K562 (cell line): ENCODE data around the gene PDZK1IP1. TPM values are rescaled to one million over a fixed set of nuclear protein-coding genes. Genes with fewer than 3 reads are reported as not detected.

ENCODE experiments used
- BHLHE40 ChIP-seq: IDR thresholded peaks from 2 replicates; pipeline ENCODE4 v1.6.1; 2011; ENCODE audit warnings: low read length, improper control_type of control experiment
- DPF2 ChIP-seq: fragments of 450-650 bp; IDR thresholded peaks from 2 replicates; pipeline ENCODE4 v1.6.1; 2016
- HIVEP1 ChIP-seq: fragments of 250-450 bp; sonication (Bioruptor Pico); IDR thresholded peaks from 2 replicates; pipeline ENCODE4 v1.4.0; 2020; ENCODE audit warnings: mild to moderate bottlenecking
- NFIC ChIP-seq: fragments of 450-650 bp; IDR thresholded peaks from 2 replicates; pipeline ENCODE4 v1.6.1; 2017; ENCODE audit warnings: mild to moderate bottlenecking, inconsistent platforms
- SMAD4 ChIP-seq: fragments of 250-450 bp; sonication (Bioruptor Pico); conservative IDR thresholded peaks from 2 replicates; pipeline ENCODE4 v1.8.0; 2021; ENCODE audit warnings: inconsistent platforms, mild to moderate bottlenecking, moderate library complexity
- SPI1 ChIP-seq: IDR thresholded peaks from 2 replicates; pipeline ENCODE4 v1.6.1; 2011; ENCODE audit warnings: low read depth, low read length, control low read depth, borderline replicate concordance
- ZEB2 ChIP-seq: fragments of 450-650 bp; IDR thresholded peaks from 2 replicates; pipeline ENCODE4 v1.6.1; 2016
- ZFP36 ChIP-seq: fragments of 150-350 bp; IDR thresholded peaks from 2 replicates; pipeline ENCODE4 v1.6.1; 2018; ENCODE audit warnings: low read length, low read depth; ENCODE audit not compliant: partially characterized antibody
- polyA plus RNA-seq, 8 experiments: library from polyadenylated mRNA; depleted of rRNA in 4 of 8; stranded (reverse) in 5 of 8; unstranded in 3 of 8; fragments of >200 nt; fragmentation: Nextera tagmentation in 2 of 8; fragmentation: Illumina TruSeq in 1 of 8; extraction: Ambion mirVana in 2 of 8; extraction: Trizol in 1 of 8; gene quantifications; 2 replicates each; pipeline versions ENCODE4 v1.2.1 to v1.2.3, GENCODE V29; 2011 to 2014; ENCODE audit warnings: inconsistent platforms in 1 of 8, missing spikeins in 1 of 8
- total RNA-seq, 7 experiments: library from RNA; depleted of rRNA in 6 of 7; stranded (reverse); fragments of >200 nt in 6 of 7; fragmentation: Illumina TruSeq in 2 of 7; extraction: Trizol in 2 of 7; gene quantifications; 2 replicates each; pipeline versions ENCODE4 v1.2.1 to v1.2.3, GENCODE V29; 2011 to 2021; ENCODE audit warnings: low replicate concordance in 1 of 7
- TF ChIP-seq, protein P1 (sequence below): sonication (generic); formaldehyde crosslinking; IDR thresholded peaks from 2 replicates; pipeline ENCODE4 v1.8.1; 2023; ENCODE audit warnings: mild to moderate bottlenecking, missing genetic modification reagents
- TF ChIP-seq, protein P2 (sequence below): conservative IDR thresholded peaks from 2 replicates; pipeline ENCODE4 v1.6.1; 2011; ENCODE audit warnings: low read depth, mild to moderate bottlenecking, low read length; ENCODE audit not compliant: control insufficient read depth
- TF ChIP-seq, protein P3 (sequence below): fragments of 250-450 bp; sonication (Bioruptor Pico); IDR thresholded peaks from 2 replicates; pipeline ENCODE4 v1.4.0; 2020
- TF ChIP-seq, protein P4 (sequence below), 3 experiments: IDR thresholded peaks in 2 of 3; conservative IDR thresholded peaks in 1 of 3; 2 replicates each; pipeline ENCODE4 v1.5.1; 2011 to 2012; ENCODE audit warnings: low read length in 3 of 3, mild to moderate bottlenecking in 3 of 3, control low read depth in 2 of 3, improper control_type of control experiment in 1 of 3, inconsistent platforms in 1 of 3, low read depth in 1 of 3, mixed read lengths in 1 of 3, moderate library complexity in 1 of 3; ENCODE audit not compliant: insufficient read depth in 2 of 3

Gene PDZK1IP1
- total and polyA plus RNA-seq, 9 of the 15 experiments (the other 6 are each of a cell fraction or from before 2014, with no cell fraction given): 0.17 to 0.68 (median 0.53) TPM; not detected in 2

DNA sequence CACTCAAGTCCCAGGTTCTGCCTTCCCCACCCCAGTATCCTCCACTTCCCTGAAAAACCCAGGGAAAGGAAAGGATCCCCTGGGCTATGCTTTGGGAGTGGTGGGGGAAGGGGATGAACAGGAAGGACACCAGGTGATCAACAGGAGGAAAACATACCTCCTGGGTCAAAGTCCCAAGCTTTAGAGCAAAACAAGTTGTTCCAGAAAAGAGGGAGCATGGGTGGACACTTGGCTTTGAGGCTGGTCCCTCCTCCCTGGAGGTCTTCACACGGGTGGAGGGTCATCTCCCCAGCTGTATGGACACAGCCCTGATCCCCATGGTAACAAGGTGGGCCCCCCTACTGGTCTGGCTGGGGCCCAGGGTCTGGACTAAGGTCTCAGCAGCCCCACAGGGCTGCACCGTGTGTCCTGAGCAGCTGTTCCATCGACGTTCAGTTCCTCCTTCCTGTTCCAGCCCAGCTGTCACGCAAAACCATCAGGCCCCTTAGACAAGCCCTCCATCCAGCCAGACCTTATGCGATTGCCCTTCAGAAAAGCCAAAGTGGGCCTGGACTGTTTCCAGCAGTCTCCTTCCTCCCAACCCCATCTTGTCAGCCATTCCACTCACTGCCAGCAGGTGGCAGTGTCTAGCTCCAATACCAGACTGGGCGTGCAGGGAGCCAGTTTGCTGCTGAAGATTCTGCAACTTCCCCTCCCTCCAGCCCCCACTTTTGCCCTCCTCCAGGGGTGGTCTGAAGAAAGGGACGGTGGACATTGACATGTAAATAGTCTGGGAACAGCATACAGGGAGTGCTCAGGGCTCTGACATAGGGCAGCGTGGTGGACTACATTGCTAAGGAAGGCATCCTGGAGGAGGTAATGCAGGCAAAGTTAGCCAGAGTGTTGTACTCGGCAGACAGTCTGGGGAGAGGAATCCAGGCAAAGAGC lies 2.9 kb upstream of the PDZK1IP1 start (continued):
- TF ChIP-seq, protein P1, sequence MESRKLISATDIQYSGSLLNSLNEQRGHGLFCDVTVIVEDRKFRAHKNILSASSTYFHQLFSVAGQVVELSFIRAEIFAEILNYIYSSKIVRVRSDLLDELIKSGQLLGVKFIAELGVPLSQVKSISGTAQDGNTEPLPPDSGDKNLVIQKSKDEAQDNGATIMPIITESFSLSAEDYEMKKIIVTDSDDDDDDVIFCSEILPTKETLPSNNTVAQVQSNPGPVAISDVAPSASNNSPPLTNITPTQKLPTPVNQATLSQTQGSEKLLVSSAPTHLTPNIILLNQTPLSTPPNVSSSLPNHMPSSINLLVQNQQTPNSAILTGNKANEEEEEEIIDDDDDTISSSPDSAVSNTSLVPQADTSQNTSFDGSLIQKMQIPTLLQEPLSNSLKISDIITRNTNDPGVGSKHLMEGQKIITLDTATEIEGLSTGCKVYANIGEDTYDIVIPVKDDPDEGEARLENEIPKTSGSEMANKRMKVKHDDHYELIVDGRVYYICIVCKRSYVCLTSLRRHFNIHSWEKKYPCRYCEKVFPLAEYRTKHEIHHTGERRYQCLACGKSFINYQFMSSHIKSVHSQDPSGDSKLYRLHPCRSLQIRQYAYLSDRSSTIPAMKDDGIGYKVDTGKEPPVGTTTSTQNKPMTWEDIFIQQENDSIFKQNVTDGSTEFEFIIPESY: 0 out of 2 replicates have a peak, but pooled peaks have one; percentile 52
- TF ChIP-seq DPF2: peak; percentile 39; the same call in 1 of the 2 replicates
- peak; percentile 47 for TF ChIP-seq ZFP36
- TF ChIP-seq NFIC: peak; percentile 95
- TF ChIP-seq ZEB2: no peak
- peak; percentile 66 for TF ChIP-seq SPI1
- TF ChIP-seq, protein P2, sequence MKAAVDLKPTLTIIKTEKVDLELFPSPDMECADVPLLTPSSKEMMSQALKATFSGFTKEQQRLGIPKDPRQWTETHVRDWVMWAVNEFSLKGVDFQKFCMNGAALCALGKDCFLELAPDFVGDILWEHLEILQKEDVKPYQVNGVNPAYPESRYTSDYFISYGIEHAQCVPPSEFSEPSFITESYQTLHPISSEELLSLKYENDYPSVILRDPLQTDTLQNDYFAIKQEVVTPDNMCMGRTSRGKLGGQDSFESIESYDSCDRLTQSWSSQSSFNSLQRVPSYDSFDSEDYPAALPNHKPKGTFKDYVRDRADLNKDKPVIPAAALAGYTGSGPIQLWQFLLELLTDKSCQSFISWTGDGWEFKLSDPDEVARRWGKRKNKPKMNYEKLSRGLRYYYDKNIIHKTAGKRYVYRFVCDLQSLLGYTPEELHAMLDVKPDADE: 0 out of 2 replicates have a peak, but pooled peaks have one; percentile 11
- TF ChIP-seq, protein P3, sequence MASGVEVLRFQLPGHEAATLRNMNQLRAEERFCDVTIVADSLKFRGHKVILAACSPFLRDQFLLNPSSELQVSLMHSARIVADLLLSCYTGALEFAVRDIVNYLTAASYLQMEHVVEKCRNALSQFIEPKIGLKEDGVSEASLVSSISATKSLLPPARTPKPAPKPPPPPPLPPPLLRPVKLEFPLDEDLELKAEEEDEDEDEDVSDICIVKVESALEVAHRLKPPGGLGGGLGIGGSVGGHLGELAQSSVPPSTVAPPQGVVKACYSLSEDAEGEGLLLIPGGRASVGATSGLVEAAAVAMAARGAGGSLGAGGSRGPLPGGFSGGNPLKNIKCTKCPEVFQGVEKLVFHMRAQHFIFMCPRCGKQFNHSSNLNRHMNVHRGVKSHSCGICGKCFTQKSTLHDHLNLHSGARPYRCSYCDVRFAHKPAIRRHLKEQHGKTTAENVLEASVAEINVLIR (CRISPR knock-in tag): 0 out of 2 replicates have a peak, but pooled peaks have one; percentile 11
- peak; percentile 60; the same call in 1 of the 2 replicates for TF ChIP-seq BHLHE40
- peak; percentile 50 for TF ChIP-seq SMAD4 (CRISPR knock-in tag)
- no peak for TF ChIP-seq HIVEP1 (CRISPR knock-in tag)
- TF ChIP-seq, protein P4, sequence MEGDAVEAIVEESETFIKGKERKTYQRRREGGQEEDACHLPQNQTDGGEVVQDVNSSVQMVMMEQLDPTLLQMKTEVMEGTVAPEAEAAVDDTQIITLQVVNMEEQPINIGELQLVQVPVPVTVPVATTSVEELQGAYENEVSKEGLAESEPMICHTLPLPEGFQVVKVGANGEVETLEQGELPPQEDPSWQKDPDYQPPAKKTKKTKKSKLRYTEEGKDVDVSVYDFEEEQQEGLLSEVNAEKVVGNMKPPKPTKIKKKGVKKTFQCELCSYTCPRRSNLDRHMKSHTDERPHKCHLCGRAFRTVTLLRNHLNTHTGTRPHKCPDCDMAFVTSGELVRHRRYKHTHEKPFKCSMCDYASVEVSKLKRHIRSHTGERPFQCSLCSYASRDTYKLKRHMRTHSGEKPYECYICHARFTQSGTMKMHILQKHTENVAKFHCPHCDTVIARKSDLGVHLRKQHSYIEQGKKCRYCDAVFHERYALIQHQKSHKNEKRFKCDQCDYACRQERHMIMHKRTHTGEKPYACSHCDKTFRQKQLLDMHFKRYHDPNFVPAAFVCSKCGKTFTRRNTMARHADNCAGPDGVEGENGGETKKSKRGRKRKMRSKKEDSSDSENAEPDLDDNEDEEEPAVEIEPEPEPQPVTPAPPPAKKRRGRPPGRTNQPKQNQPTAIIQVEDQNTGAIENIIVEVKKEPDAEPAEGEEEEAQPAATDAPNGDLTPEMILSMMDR (IDR thresholded peaks at IDR 0.05 in 2 of 3, conservative IDR thresholded peaks at IDR 0.05 in 1 of 3; ENCODE audit: insufficient read depth in 2 of 3, low read depth in 1 of 3, low read length in 3 of 3): peak; percentile 96 to 100 (median 98)
